GM10266 (cell line): Measurements from ENCODE around the gene SFXN5.

Experiments
- DNase-seq: peaks from one replicate; pipeline ENCODE4 v3.0.0; 2012; ENCODE audit errors: extremely low spot score
- CTCF ChIP-seq: IDR thresholded peaks from 2 replicates; pipeline ENCODE4 v1.5.1; 2012; ENCODE audit warnings: mild to moderate bottlenecking, low read depth; ENCODE audit not compliant: control insufficient read depth, insufficient read depth; ENCODE audit errors: missing control alignments

SFXN5 gene

GRCh38 chr2:72961853-72962468 lies 109.6 kb downstream of the SFXN5 start:
- no peak for TF ChIP-seq CTCF
- DNase-seq: no peak

DNA sequence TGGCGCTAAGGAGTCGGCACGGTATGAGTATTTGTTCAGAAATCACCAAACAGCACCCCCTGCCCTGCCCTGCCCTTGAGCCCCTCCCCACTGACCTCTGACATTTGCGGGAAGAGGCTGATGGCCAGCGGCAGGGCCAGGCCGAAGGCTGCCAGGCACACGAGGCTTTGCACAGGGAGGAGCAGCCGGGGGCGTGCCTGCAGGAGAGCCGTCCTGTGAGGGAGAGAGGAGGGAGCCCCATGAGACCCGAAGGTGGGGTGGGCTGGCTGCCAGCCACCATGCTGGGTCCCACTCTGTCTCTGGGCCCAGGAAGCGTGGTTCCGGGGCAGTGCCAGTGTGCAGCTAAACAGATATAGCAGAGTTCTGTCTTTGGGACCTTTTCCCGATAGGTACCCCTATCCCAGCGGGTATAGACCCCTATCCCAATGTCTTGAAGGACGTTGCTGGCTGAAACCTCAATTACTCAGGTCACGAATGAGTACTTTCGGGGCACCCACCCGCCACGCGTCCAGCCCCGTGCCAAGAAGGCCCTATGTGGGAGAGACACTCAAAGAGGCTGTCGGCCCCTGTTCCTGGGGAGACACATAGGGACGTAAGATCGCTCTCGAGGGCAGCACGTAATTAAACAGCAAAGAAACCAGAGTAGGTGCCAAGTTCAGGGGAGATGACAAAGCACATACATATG lies 110.3 kb downstream of the SFXN5 start:
- no peak for DNase-seq
- TF ChIP-seq CTCF: no peak

DNA sequence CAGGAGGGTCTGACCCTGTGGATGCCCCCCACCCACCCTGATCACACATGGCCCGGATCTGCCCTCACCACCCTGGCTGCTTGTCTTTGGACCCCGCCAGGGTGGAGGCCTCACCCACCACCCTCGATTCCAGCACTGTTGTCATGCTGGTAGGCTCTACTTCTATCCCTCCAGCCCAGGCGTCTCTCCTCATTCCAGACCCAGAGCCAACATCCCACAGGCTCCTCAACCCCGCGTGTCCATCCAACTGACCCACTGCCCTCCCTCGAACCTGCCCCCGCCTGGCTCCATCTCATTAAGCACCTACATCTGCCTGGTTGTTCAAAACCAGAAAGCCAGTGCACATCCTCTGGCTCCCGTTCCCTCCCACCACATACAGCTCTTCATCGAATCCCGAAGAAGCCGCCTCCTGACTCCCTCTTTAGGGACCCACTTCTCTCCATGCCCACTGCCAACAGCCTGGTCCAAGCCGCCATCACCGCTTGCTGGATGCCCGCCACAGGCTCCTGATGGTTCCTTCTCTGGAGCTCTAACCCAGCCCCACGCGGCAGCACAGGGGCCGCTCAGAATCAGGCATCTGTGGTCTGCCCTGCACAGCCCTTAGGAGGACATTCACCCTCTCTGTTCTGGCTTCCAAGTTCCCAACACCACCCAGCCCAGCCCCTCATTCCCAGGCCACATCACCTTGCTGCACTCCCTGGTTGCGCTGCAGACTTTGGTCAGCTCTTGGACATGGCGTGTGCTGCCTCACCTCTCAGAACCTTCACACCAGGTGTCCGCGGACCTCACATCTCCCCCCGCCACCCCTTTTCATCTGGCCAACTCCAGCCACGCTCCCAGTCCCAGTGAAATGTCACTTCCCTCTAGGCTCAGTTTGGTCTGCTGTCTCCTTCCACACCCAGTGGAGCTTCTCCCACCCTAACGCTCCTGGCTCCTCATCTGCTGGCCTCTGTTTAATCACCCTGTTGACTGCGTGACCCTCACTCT lies 111.2 kb downstream of the SFXN5 start:
- TF ChIP-seq CTCF: no peak
- DNase-seq: no peak

- no peak for DNase-seq
- no peak for TF ChIP-seq CTCF
These were observed 112.0 kb downstream of the SFXN5 start for GRCh38 chr2:72959554-72959953.

- DNase-seq: no peak
- no peak for TF ChIP-seq CTCF
These were observed 112.7 kb downstream of the SFXN5 start for GRCh38 chr2:72958542-72959385.

- no peak for DNase-seq
- TF ChIP-seq CTCF: no peak
These were observed 114.6 kb downstream of the SFXN5 start for GRCh38 chr2:72956936-72957335.
